Measurements from ENCODE around the gene HEATR3.

The HEATR3 gene

GRCh38 chr16:50079397-50080140 lies 13.8 kb downstream of the HEATR3 start:
- peak overlapping the region in 1 of 2 donors; percentile 0 for H3K27ac ChIP-seq
- DNase-seq (ENCODE audit: low spot score) = no peak
- no peak overlapping the region for H3K4me3 ChIP-seq
- no peak for TF ChIP-seq CTCF (IDR thresholded peaks at IDR 0.05)

DNA sequence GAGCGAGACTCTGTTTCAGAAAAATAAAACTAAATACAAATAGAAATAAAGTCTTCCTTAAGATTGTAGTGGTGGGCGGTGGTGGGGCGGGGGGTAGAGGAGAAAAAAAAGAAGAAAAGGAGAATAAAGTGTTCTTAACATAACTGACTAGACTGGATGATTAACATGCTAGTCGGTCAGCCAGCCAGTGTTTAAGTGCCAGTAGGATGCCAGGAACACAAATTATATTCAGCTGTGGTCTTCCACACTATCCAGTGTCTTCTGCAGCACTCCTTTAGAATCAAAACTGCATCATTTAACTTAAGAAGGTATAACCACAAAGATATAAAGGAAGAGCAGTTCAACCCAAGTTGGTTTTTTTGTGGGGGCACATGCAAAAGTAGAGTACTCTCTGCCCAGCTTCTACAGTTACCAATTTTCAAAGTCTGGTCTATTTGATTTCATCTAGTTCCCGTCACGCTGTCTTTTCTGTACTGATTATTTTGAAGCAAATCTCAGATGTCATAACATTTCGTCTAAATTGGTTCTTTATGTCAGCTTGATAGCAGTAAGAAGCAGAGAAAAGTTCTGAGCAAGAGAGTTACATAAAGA lies 15.8 kb downstream of the HEATR3 start:
- Histone ChIP-seq H3K27ac (no peak overlapping the region), H3K4me3 (no peak overlapping the region)
- no peak for DNase-seq (ENCODE audit: low spot score)
- no peak for TF ChIP-seq CTCF (IDR thresholded peaks at IDR 0.05)

DNA sequence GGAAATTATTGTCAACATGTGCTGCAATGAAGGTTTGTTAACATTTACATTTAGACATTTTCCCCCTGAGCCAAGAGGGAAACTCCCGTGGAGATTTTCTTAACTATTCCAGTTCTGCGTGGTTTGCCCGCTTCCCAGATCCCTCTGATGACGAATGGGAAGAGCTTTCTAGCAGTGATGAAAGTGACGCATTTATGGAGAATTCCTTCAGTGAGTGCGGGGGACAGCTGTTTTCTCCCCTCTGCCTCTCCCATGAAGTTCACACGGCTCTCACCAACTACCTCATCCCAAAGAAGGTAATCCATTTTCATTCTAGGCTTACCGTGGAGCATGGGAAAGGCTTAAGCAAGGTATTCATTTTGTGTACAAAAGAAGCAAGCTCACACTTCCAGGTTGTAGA lies 18.2 kb downstream of the HEATR3 start:
- Histone ChIP-seq H3K27ac (no peak overlapping the region), H3K4me3 (no peak overlapping the region)
- no peak for TF ChIP-seq CTCF (IDR thresholded peaks at IDR 0.05)

GRCh38 chr16:50086176-50086575 lies 20.4 kb downstream of the HEATR3 start:
- H3K4me3 ChIP-seq = no peak overlapping the region
- no peak for DNase-seq (ENCODE audit: low spot score)
- no peak for TF ChIP-seq CTCF (IDR thresholded peaks at IDR 0.05)
- no peak overlapping the region for H3K27ac ChIP-seq

More for the DNA sequence above, 18.2 kb downstream of the HEATR3 start:
- DNase-seq (ENCODE audit: low spot score) = no peak

GRCh38 chr16:50088302-50088701 lies 22.5 kb downstream of the HEATR3 start:
- H3K27ac ChIP-seq = no peak overlapping the region
- TF ChIP-seq CTCF (IDR thresholded peaks at IDR 0.05) = no peak
- no peak for DNase-seq (ENCODE audit: low spot score)
- no peak overlapping the region for H3K4me3 ChIP-seq

DNA sequence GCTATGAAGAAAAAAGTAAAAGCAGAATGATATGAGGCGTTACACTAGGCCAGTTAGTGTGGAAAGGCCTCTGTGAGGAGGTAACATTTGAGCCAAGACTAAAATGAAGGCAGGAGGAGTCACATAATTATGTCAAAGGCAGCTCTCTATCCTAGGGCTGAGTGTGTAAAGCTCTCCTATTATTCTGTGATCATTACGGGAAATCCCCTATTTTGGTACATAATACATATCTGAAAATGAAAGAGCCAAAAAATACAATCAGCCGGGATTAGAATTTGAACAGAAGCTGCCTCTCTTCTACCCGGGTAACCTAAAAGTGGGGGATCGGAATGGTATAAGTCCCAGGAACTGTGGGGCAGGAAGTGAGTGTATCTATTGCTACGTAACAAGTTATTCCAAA lies 27.1 kb downstream of the HEATR3 start:
- no peak overlapping the region for H3K4me3 ChIP-seq
- no peak for DNase-seq (ENCODE audit: low spot score)
- H3K27ac ChIP-seq = peak overlapping the region in 1 of 2 donors; percentile 52
- no peak for TF ChIP-seq CTCF (IDR thresholded peaks at IDR 0.05)

Measured in coronary artery (tissue), 2 donors.